B cell (primary cell): Measurements from ENCODE around the gene CH25H.

Experiments used
- CTCF ChIP-seq: fragments of 200-600 bp; IDR thresholded peaks from one replicate; pipeline ENCODE4 v1.8.0; 2022; ENCODE audit warnings: antibody characterized with exemption, mild to moderate bottlenecking
- EZH2 ChIP-seq: IDR thresholded peaks from 2 replicates; pipeline ENCODE4 v1.6.1; 2012; ENCODE audit warnings: borderline replicate concordance, low read depth, mild to moderate bottlenecking, moderate library complexity, low read length; ENCODE audit not compliant: insufficient read depth, poor library complexity, severe bottlenecking

- no peak for TF ChIP-seq CTCF
- no peak for TF ChIP-seq EZH2
Observed at GRCh38 chr10:89240519-89240918, 33.4 kb upstream of the CH25H start.
